IPS DF 4.7 (cell line): Measurements from ENCODE around the gene MYO3A.

ENCODE experiments used
- DNase-seq: peaks from one replicate; pipeline ENCODE4 v3.0.0-alpha.2; 2013; ENCODE audit warnings: low spot score; ENCODE audit errors: extremely low read depth

Gene MYO3A

GRCh38 chr10:26254616-26255015 lies 320.6 kb downstream of the MYO3A start:
- no peak for DNase-seq

GRCh38 chr10:26259341-26259740 lies 325.3 kb downstream of the MYO3A start:
- DNase-seq, result no peak
